GM20000 (cell line): ENCODE measurements around the gene INTS13.
"Not testable (repeated sequence)": the region's sequence is repeated elsewhere in the genome, so short reads cannot be mapped to it uniquely, and the experiment has no call there.

Experiments used
- DNase-seq: peaks from one replicate; pipeline ENCODE4 v3.0.0; 2012; ENCODE audit warnings: low spot score
- TF ChIP-seq, protein P1 (sequence below): IDR thresholded peaks from 2 replicates; pipeline ENCODE4 v1.5.1; 2012; ENCODE audit warnings: mild to moderate bottlenecking, control low read depth; ENCODE audit errors: extremely low read depth, missing control alignments

Gene INTS13

DNA sequence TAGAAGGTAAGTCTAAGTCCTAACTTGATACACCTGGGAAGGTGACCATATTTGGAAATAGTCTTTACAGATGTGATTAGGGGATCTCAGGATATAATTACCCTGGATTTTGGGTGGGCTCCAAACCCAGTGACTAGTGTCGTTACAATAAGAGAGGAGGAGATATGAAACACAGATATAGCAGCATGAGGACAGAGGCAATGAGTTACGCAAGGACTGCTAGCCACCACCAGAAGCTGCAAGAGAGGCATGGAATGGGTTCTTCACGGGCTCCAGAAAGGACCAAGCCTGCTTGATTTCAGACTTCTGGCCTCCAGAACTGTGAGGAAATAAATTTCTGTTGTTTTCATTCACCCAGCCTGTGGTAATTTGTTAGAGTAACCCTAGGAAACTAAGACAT lies 29.1 kb upstream of the INTS13 start:
- TF ChIP-seq, protein P1, sequence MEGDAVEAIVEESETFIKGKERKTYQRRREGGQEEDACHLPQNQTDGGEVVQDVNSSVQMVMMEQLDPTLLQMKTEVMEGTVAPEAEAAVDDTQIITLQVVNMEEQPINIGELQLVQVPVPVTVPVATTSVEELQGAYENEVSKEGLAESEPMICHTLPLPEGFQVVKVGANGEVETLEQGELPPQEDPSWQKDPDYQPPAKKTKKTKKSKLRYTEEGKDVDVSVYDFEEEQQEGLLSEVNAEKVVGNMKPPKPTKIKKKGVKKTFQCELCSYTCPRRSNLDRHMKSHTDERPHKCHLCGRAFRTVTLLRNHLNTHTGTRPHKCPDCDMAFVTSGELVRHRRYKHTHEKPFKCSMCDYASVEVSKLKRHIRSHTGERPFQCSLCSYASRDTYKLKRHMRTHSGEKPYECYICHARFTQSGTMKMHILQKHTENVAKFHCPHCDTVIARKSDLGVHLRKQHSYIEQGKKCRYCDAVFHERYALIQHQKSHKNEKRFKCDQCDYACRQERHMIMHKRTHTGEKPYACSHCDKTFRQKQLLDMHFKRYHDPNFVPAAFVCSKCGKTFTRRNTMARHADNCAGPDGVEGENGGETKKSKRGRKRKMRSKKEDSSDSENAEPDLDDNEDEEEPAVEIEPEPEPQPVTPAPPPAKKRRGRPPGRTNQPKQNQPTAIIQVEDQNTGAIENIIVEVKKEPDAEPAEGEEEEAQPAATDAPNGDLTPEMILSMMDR: no peak
- no peak for DNase-seq

DNA sequence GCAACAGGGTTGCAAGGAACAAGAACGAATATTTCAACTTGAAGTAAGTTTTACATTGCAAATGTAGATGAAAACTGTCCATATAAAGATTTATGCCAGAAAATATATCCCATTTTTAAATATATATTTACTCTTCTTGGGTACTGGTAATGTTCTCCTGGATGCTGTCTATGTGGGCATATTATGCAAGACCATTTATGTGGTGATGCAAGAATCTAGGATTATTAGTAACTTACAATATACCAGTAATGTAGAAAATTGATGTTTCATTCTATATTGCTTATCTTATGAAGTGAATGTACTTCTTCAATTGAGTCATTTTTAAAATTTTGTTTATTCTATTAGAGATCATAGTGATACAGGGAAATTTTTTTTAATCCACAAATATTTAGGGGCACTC lies 25.6 kb upstream of the INTS13 start:
- DNase-seq: no peak
- TF ChIP-seq, protein P1: no peak

DNA sequence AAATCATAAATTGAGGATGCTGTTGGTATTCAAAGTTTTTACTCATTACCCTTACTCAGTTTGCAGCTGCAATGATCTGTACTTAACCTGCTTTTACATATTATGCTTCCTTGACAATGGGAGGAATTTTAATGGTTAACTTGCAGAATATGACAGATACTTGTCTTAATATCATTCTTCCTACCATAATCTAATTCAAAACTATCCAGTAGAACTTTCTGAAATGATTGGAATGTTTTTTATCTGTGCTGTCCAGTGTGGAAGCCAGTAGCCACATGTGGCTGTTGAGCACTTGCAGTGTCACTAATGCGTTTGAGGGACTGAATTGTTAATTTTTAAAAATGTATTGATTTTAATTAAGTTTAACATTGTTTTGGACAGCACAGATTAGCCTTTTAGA lies 24.0 kb upstream of the INTS13 start:
- TF ChIP-seq, protein P1: no peak
- DNase-seq: no peak

DNA sequence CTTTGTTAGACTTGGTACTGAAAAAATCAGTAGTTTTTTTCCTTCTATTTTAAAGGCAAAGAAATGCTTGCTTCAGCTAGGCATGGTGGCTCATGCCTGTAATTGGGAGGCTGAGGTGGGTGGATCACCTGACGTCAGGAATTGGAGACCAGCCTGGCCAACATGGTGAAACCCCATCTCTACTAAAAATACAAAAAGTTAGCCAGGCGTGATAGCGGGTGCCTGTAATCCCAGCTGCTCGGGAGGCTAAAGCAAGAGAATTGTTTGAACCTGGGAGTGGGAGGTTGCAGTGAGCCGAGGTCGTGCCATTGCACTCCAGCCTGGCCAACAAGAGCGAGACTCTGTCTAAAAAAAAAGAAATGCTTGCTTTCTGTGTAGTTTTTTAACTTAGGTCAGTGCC lies 23.6 kb upstream of the INTS13 start:
- not testable (repeated sequence) for DNase-seq

DNA sequence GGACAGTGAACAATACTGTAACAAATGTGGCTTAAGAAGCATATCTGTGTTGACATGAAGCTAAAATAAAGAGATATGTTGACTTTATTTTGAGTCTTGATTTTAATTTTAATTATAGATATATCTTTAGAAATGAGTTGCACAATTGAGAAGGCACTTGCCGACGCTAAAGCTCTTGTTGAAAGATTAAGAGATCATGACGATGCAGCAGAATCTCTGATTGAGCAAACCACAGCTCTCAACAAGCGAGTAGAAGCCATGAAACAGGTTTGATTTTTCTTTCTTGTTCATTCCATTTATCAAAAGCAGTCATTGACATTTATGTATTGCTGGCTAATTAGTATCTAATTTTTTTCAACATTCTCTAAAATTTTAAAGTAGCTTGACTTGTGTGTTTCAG lies 16.2 kb upstream of the INTS13 start:
- no peak for DNase-seq
- TF ChIP-seq, protein P1: no peak

DNA sequence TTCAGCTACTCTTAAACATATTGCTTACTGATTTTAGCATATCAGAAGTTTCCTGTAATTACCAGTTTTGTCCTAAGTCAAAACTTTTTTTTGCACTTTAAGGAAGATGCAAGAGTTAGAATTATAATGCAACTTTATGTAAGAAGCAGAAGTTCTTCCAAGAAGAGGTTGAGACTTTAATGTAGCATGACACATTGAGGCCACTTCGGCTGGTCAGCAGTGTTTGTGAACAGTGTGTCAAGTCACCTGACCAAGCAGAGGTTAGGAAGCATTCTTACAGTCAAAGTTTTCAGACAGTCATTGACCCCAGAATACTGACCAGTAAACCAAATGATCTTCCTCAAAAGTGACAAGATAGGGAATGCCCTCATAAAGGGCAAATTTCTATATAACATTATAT lies 15.7 kb upstream of the INTS13 start:
- TF ChIP-seq, protein P1: no peak
- no peak for DNase-seq

DNA sequence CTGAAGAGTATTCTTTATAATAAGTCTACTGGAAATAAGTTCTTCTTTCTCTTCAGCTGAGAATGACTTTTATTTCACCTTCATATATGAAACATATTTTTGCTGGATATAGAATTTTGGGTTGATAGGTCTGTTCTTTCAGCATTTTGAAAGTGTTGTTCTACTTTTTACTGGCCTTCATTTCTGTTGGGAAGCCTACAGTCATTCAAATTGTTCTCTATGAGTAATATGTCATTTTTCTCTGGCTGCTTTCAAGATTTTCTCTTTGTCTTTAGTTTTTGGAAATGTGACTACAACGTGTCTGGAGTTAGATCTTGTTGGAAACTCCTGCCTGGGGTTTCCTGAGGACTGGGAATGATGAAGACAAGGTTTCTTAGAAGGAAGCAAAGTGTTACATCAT lies 10.5 kb upstream of the INTS13 start:
- TF ChIP-seq, protein P1: no peak
- no peak for DNase-seq

DNA sequence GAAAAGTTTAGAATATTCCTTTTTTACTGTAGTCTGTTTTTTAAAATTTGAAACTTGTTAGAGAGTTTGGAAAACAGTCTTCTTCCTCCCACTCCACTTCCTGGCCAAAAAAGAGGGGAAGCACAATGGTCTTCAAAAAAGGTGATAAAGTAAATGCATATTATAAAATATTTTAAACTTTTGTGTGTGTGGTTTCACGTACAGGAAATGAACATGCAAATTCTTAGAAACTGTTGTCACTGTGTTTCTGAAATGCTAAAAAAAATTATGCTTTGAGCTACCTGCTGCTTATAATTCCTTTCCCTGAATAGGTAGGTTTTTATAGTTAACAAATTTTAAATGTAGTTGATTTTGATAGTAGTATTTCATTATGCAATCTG lies 3.4 kb upstream of the INTS13 start:
- TF ChIP-seq, protein P1: no peak
- DNase-seq: no peak
